Gastrocnemius medialis (tissue), 4 donors: ENCODE data around the gene UNCX. TPM values are rescaled to one million over a fixed set of nuclear protein-coding genes. Genes with fewer than 3 reads are reported as not detected.
"Not testable (repeated sequence)": the region's sequence is repeated elsewhere in the genome, so short reads cannot be mapped to it uniquely, and the experiment has no call there.

Experiments
- ATAC-seq, 2 donors: fragments of 150-250 bp; one replicate each; pipeline ENCODE4 v1.9.1; 2016
- DNase-seq, 2 donors: peaks; one replicate each; pipeline ENCODE4 v3.0.0-alpha.2; 2019
- H3K27ac ChIP-seq, 4 donors: fragments of 200-600 bp; sonication (generic); 1 replicate in 1 of 4; 2 replicates in 3 of 4; pipeline ENCODE4 v1.5.1; 2016 to 2018; ENCODE audit warnings: mild to moderate bottlenecking in 2 of 4, moderate library complexity in 1 of 4
- H3K27me3 ChIP-seq, 3 donors: fragments of 200-600 bp; sonication (generic) in 2 of 3; 1 replicate in 1 of 3; 2 replicates in 2 of 3; pipeline versions ENCODE4 v1.5.1 to v1.6.0; 2016 to 2019; ENCODE audit warnings: mild to moderate bottlenecking in 1 of 3, moderate library complexity in 1 of 3
- H3K36me3 ChIP-seq, 2 donors: fragments of 200-600 bp; sonication (generic) in 1 of 2; one replicate each; pipeline ENCODE4 v1.5.1; 2017 to 2018
- H3K4me1 ChIP-seq, 2 donors: fragments of 200-600 bp; sonication (generic) in 1 of 2; one replicate each; pipeline ENCODE4 v1.5.1; 2016 to 2017; ENCODE audit warnings: mild to moderate bottlenecking in 2 of 2
- H3K4me3 ChIP-seq, 4 donors: fragments of 200-600 bp; sonication (generic) in 3 of 4; 1 replicate in 1 of 4; 2 replicates in 3 of 4; pipeline ENCODE4 v1.5.1; 2016 to 2019; ENCODE audit warnings: mild to moderate bottlenecking in 2 of 4
- H3K9me3 ChIP-seq, 3 donors: fragments of 200-600 bp; sonication (generic) in 2 of 3; 1 replicate in 1 of 3; 2 replicates in 2 of 3; pipeline ENCODE4 v1.5.1; 2016 to 2019
- CTCF ChIP-seq, 5 experiments: fragments of 450-650 bp in 3 of 5; fragments of 200-600 bp in 2 of 5; sonication (generic) in 2 of 5; IDR thresholded peaks in 4 of 5; conservative IDR thresholded peaks in 1 of 5; 1 replicate in 4 of 5; 2 replicates in 1 of 5; pipeline ENCODE4 v1.5.1; 2016 to 2019; ENCODE audit warnings: antibody characterized with exemption in 5 of 5, mild to moderate bottlenecking in 3 of 5, moderate library complexity in 3 of 5
- POLR2A ChIP-seq, 2 donors: fragments of 450-650 bp; IDR thresholded peaks; one replicate each; pipeline ENCODE4 v1.6.1; 2017; ENCODE audit warnings: antibody characterized with exemption in 2 of 2, mild to moderate bottlenecking in 2 of 2, moderate library complexity in 2 of 2
- in situ Hi-C, 4 donors: fragments of 200-750 bp; cut with MboI; loops; one replicate each; pipeline versions ENCODE4 v1.15.0 to v1.8.0; 2017; ENCODE audit warnings: low sequenced_read_pairs in 4 of 4
- intact Hi-C: fragments of 100-400 bp; cut with DNase I; formaldehyde crosslinking; loops from one replicate; pipeline ENCODE4 v1.15.1; 2023; ENCODE audit warnings: low total_unique reads
- total RNA-seq, 4 donors: library from RNA; depleted of rRNA; stranded (reverse); fragments of >200 nt; gene quantifications; one replicate each; pipeline versions ENCODE4 v1.1.0 to v1.2.3, GENCODE V29; 2016

UNCX gene
- total RNA-seq, 4 donors from 2014 or later, result not detected

GRCh38 chr7:1257863-1258262, 25.2 kb downstream of the UNCX start:
- peaks cover 48 to 73% (median 55%) of the 10 kb centered on the region in 3 donors for H3K27me3 ChIP-seq
- no peak for ATAC-seq
- TF ChIP-seq CTCF (IDR thresholded peaks at IDR 0.05 in 4 of 5, conservative IDR thresholded peaks at IDR 0.05 in 1 of 5) (no peak), POLR2A (IDR thresholded peaks at IDR 0.05) (no peak)
- intact Hi-C loops (no loop called here), in situ Hi-C loops (no loop called here)
- H3K27ac ChIP-seq, result no peak overlapping the region
- H3K36me3 ChIP-seq, result no peaks in the 10 kb centered on the region
- no peak for DNase-seq
- H3K4me3 ChIP-seq, result no peak overlapping the region
- no peaks in the 10 kb centered on the region for H3K9me3 ChIP-seq
- no peaks in the 10 kb centered on the region for H3K4me1 ChIP-seq

- no peak for TF ChIP-seq POLR2A (IDR thresholded peaks at IDR 0.05)
- no peak for TF ChIP-seq CTCF (IDR thresholded peaks at IDR 0.05 in 4 of 5, conservative IDR thresholded peaks at IDR 0.05 in 1 of 5)
- ATAC-seq, result no peak
- peaks cover 41 to 70% (median 50%) of the 10 kb centered on the region in 3 donors for H3K27me3 ChIP-seq
Measured at GRCh38 chr7:1259621-1260243, 27.1 kb downstream of the UNCX start.

GRCh38 chr7:1260244-1260635, 27.6 kb downstream of the UNCX start:
- no peaks in the 10 kb centered on the region for H3K9me3 ChIP-seq
- DNase-seq (no peak), ATAC-seq (no peak)
- peaks cover 40 to 67% (median 50%) of the 10 kb centered on the region in 3 donors for H3K27me3 ChIP-seq
- no peak overlapping the region for H3K27ac ChIP-seq
- no peaks in the 10 kb centered on the region for H3K36me3 ChIP-seq
- no peaks in the 10 kb centered on the region for H3K4me1 ChIP-seq
- intact Hi-C loops (no loop called here), in situ Hi-C loops (no loop called here)
- no peak for TF ChIP-seq CTCF (IDR thresholded peaks at IDR 0.05 in 4 of 5, conservative IDR thresholded peaks at IDR 0.05 in 1 of 5)
- no peak for TF ChIP-seq POLR2A (IDR thresholded peaks at IDR 0.05)
- no peak overlapping the region for H3K4me3 ChIP-seq

More at GRCh38 chr7:1259621-1260243, 27.1 kb downstream of the UNCX start:
- intact Hi-C loops, result no loop called here
- Histone ChIP-seq H3K9me3 (no peaks in the 10 kb centered on the region), H3K36me3 (no peaks in the 10 kb centered on the region), H3K4me3 (no peak overlapping the region), H3K27ac (no peak overlapping the region), H3K4me1 (no peaks in the 10 kb centered on the region)
- in situ Hi-C loops, result no loop called here
- no peak for DNase-seq

- intact Hi-C loops, in situ Hi-C loops, H3K36me3 ChIP-seq, H3K4me3 ChIP-seq, ATAC-seq, H3K27ac ChIP-seq, H3K9me3 ChIP-seq, H3K4me1 ChIP-seq, DNase-seq: not testable (repeated sequence)
- peaks cover 38 to 64% (median 44%) of the 10 kb centered on the region in 3 donors for H3K27me3 ChIP-seq
Measured at GRCh38 chr7:1261036-1261435, 28.4 kb downstream of the UNCX start.

- TF ChIP-seq POLR2A (IDR thresholded peaks at IDR 0.05) (no peak), CTCF (IDR thresholded peaks at IDR 0.05 in 4 of 5, conservative IDR thresholded peaks at IDR 0.05 in 1 of 5) (no peak)
- no peak for ATAC-seq
- DNase-seq, result no peak
- in situ Hi-C loops (no loop called here), intact Hi-C loops (no loop called here)
- Histone ChIP-seq H3K9me3 (no peaks in the 10 kb centered on the region), H3K36me3 (no peaks in the 10 kb centered on the region), H3K27me3 (peaks cover 33 to 60% (median 43%) of the 10 kb centered on the region in 3 donors), H3K4me1 (no peaks in the 10 kb centered on the region), H3K27ac (no peak overlapping the region), H3K4me3 (no peak overlapping the region)
Measured at GRCh38 chr7:1262441-1262840, 29.8 kb downstream of the UNCX start.
